GM12873 (cell line): ENCODE results near the gene XXYLT1.

Experiments used
- TF ChIP-seq, protein P1 (sequence below): IDR thresholded peaks from 2 replicates; pipeline ENCODE4 v1.5.1; 2012; ENCODE audit warnings: low read depth, mild to moderate bottlenecking, moderate library complexity, low read length, control low read depth; ENCODE audit not compliant: insufficient read depth; ENCODE audit errors: missing control alignments

Gene XXYLT1

GRCh38 chr3:195204360-195205163, 66.4 kb downstream of the XXYLT1 start:
- TF ChIP-seq, protein P1, sequence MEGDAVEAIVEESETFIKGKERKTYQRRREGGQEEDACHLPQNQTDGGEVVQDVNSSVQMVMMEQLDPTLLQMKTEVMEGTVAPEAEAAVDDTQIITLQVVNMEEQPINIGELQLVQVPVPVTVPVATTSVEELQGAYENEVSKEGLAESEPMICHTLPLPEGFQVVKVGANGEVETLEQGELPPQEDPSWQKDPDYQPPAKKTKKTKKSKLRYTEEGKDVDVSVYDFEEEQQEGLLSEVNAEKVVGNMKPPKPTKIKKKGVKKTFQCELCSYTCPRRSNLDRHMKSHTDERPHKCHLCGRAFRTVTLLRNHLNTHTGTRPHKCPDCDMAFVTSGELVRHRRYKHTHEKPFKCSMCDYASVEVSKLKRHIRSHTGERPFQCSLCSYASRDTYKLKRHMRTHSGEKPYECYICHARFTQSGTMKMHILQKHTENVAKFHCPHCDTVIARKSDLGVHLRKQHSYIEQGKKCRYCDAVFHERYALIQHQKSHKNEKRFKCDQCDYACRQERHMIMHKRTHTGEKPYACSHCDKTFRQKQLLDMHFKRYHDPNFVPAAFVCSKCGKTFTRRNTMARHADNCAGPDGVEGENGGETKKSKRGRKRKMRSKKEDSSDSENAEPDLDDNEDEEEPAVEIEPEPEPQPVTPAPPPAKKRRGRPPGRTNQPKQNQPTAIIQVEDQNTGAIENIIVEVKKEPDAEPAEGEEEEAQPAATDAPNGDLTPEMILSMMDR = no peak

GRCh38 chr3:195203606-195204005, 67.4 kb downstream of the XXYLT1 start:
- TF ChIP-seq, protein P1 = no peak

- TF ChIP-seq, protein P1 = no peak
Measured at GRCh38 chr3:195201295-195201694, 69.7 kb downstream of the XXYLT1 start.

- TF ChIP-seq, protein P1 = no peak
Measured at GRCh38 chr3:195200010-195200822, 70.7 kb downstream of the XXYLT1 start.

DNA sequence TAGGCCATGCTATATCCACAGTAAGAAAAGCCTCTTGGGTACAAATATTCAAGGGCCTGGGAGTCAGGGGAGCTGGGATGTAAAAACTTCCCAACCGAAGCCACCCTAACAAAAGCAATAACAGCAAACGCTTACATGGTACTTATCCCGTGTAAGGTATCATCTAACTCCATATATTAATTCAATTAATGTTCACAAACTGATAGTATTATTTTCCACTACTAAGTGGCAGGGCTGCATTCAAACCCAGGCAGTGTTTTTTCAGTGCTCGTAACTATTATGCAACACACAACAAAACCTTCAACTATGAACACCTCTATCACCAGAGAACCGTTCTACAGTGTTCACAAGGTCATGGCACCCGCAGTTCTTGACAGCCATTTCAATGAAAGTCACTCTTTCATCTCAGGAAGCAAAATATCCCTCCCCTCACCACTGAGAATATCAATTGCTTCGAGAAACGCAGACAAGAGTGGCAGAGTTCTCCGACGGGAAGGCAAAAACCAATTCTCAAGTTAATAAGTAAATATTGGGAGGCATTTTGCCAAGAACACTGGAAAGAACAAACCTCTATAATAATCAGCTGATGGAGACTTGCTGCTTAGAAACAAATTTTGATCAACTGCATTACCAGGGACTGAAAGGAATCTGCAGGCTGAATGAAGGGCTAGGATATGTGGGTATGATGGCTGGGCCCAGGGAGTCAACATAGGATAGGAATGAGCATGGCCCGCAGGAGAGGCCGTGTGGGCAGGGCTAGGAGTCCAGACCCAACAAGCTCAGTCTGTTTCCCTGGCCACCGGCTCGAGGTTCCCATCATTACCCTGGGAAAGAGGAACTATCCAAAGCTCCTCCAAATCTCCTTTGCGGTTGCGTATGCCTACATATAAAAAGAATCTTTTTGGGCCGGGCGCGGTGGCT, 72.3 kb downstream of the XXYLT1 start:
- TF ChIP-seq, protein P1 = no peak

DNA sequence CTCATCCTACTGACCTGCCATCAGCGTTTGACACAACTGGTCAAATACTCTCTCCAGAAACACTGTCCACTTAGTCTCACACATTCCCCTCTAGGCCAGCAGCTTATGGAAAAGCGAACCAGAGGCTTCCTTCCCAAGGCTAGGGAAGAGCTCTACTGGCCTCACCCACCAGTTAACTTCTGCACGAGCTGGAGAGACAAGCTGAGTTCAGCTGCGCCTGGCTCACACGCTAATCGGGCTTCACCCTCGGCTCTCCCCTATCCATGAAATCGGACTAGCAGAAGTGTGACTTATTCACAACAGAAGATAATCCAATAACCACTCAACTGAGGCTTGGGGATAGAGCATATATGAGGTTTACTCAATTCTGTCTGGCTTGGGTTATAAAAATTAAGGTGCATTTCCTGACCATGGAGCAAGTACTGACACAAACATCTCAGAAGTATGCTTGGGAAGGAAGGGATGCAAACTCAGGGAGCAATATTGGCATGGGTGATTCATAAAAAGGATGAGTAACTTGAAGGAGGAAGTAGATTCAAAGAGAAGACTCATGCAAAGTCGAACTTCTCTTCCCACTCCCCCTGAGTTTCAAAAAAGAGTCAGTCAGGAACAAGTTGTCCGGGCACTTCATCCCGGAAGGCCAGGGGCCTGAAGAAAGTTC, 73.1 kb downstream of the XXYLT1 start:
- TF ChIP-seq, protein P1 = no peak
